ENCODE measurements around the gene ARG2.

Gene ARG2

GRCh38 chr14:67582061-67582460 is 37.7 kb upstream of the ARG2 start:
- H3K4me3 ChIP-seq (ENCODE audit: low read depth, low read length), result no peak overlapping the region
- H3K4me1 ChIP-seq (ENCODE audit: control insufficient read depth in 1 of 2, insufficient read depth in 2 of 2, low read length in 2 of 2), result no peaks in the 10 kb centered on the region
- H3K9me3 ChIP-seq (ENCODE audit: insufficient read depth, low read depth, low read length), result peaks cover 2% of the 10 kb centered on the region
- no peak overlapping the region for H3K23ac ChIP-seq (ENCODE audit: low read length)
- H3K9ac ChIP-seq (ENCODE audit: low read length), result no peak overlapping the region
- no CpG with 5 or more reads among the region's 7 CpGs for WGBS (ENCODE audit: extremely low coverage, insufficient coverage, insufficient read length)
- H2BK5ac ChIP-seq (ENCODE audit: low read depth, low read length, poor library complexity), result no peak overlapping the region
- no peaks in the 10 kb centered on the region for H3K79me1 ChIP-seq (ENCODE audit: low read length)
- no peak overlapping the region for H2BK12ac ChIP-seq (ENCODE audit: low read length)
- no peak for DNase-seq
- no peak overlapping the region for H4K8ac ChIP-seq (ENCODE audit: low read depth, low read length)
- no peak overlapping the region for H3K4me2 ChIP-seq (ENCODE audit: low read length)
- H3K36me3 ChIP-seq (ENCODE audit: control insufficient read depth in 1 of 2, insufficient read depth in 2 of 2, low read length in 2 of 2), result peaks cover 4 to 13% of the 10 kb centered on the region in 2 experiments
- H3K4ac ChIP-seq (ENCODE audit: low read depth, low read length), result no peak overlapping the region
- no peak overlapping the region for H4K12ac ChIP-seq (ENCODE audit: low read depth, low read length)
- H3K18ac ChIP-seq (ENCODE audit: low read length), result no peak overlapping the region
- H3K14ac ChIP-seq (ENCODE audit: low read length), result no peak overlapping the region
- no peaks in the 10 kb centered on the region for H3K27me3 ChIP-seq (ENCODE audit: insufficient read depth, low read length)
- no peak overlapping the region for H2BK120ac ChIP-seq (ENCODE audit: insufficient read depth, low read length, poor library complexity)
- H2AK5ac ChIP-seq (ENCODE audit: low read length), result no peak overlapping the region
- no peaks in the 10 kb centered on the region for H3K79me2 ChIP-seq (ENCODE audit: control insufficient read depth, insufficient read depth, low read length, poor library complexity)
- no peak overlapping the region for H3K27ac ChIP-seq (ENCODE audit: low read depth, low read length)
- no peak overlapping the region for H4K91ac ChIP-seq (ENCODE audit: low read depth, low read length)
- no peak overlapping the region for H2AFZ ChIP-seq (ENCODE audit: insufficient read depth, low read length, poor library complexity)

GRCh38 chr14:67583711-67584644 is 35.7 kb upstream of the ARG2 start:
- Histone ChIP-seq H3K4ac (ENCODE audit: low read depth, low read length) (no peak overlapping the region), H2BK120ac (ENCODE audit: insufficient read depth, low read length, poor library complexity) (no peak overlapping the region), H2BK12ac (ENCODE audit: low read length) (no peak overlapping the region), H3K4me1 (ENCODE audit: control insufficient read depth in 1 of 2, insufficient read depth in 2 of 2, low read length in 2 of 2) (peaks cover 0 to 3% of the 10 kb centered on the region in 2 experiments), H3K9me3 (ENCODE audit: insufficient read depth, low read depth, low read length) (peaks cover 2% of the 10 kb centered on the region), H3K27ac (ENCODE audit: low read depth, low read length) (no peak overlapping the region), H3K9ac (ENCODE audit: low read length) (no peak overlapping the region), H3K4me3 (ENCODE audit: low read depth, low read length) (no peak overlapping the region), H4K12ac (ENCODE audit: low read depth, low read length) (no peak overlapping the region), H3K79me1 (ENCODE audit: low read length) (no peaks in the 10 kb centered on the region), H2BK5ac (ENCODE audit: low read depth, low read length, poor library complexity) (no peak overlapping the region), H3K14ac (ENCODE audit: low read length) (no peak overlapping the region), H4K8ac (ENCODE audit: low read depth, low read length) (no peak overlapping the region), H2AFZ (ENCODE audit: insufficient read depth, low read length, poor library complexity) (no peak overlapping the region), H3K4me2 (ENCODE audit: low read length) (no peak overlapping the region), H2AK5ac (ENCODE audit: low read length) (no peak overlapping the region), H3K23ac (ENCODE audit: low read length) (no peak overlapping the region), H3K79me2 (ENCODE audit: control insufficient read depth, insufficient read depth, low read length, poor library complexity) (peaks cover 1% of the 10 kb centered on the region), H3K27me3 (ENCODE audit: insufficient read depth, low read length) (no peaks in the 10 kb centered on the region), H3K18ac (ENCODE audit: low read length) (no peak overlapping the region), H4K91ac (ENCODE audit: low read depth, low read length) (no peak overlapping the region), H3K36me3 (ENCODE audit: control insufficient read depth in 1 of 2, insufficient read depth in 2 of 2, low read length in 2 of 2) (peaks cover 4 to 12% of the 10 kb centered on the region in 2 experiments)
- DNase-seq, result peak; percentile 35 to 77
- WGBS (ENCODE audit: extremely low coverage, insufficient coverage, insufficient read length), result no CpG with 5 or more reads among the region's 6 CpGs

- no peak overlapping the region for H3K9ac ChIP-seq (ENCODE audit: low read length)
- no peak overlapping the region for H3K23ac ChIP-seq (ENCODE audit: low read length)
- no peaks in the 10 kb centered on the region for H3K79me1 ChIP-seq (ENCODE audit: low read length)
- no peak overlapping the region for H4K12ac ChIP-seq (ENCODE audit: low read depth, low read length)
- H3K4ac ChIP-seq (ENCODE audit: low read depth, low read length), result no peak overlapping the region
- H3K36me3 ChIP-seq (ENCODE audit: control insufficient read depth in 1 of 2, insufficient read depth in 2 of 2, low read length in 2 of 2), result peaks cover under 1 to 10% of the 10 kb centered on the region in 2 experiments
- no peak overlapping the region for H3K27ac ChIP-seq (ENCODE audit: low read depth, low read length)
- no peak overlapping the region for H2BK120ac ChIP-seq (ENCODE audit: insufficient read depth, low read length, poor library complexity)
- H3K14ac ChIP-seq (ENCODE audit: low read length), result no peak overlapping the region
- H2AK5ac ChIP-seq (ENCODE audit: low read length), result no peak overlapping the region
- H4K91ac ChIP-seq (ENCODE audit: low read depth, low read length), result no peak overlapping the region
- H3K18ac ChIP-seq (ENCODE audit: low read length), result no peak overlapping the region
- peaks cover 1% of the 10 kb centered on the region for H3K79me2 ChIP-seq (ENCODE audit: control insufficient read depth, insufficient read depth, low read length, poor library complexity)
- DNase-seq, result peak; percentile 74 to 91
- H3K27me3 ChIP-seq (ENCODE audit: insufficient read depth, low read length), result no peaks in the 10 kb centered on the region
- H2AFZ ChIP-seq (ENCODE audit: insufficient read depth, low read length, poor library complexity), result no peak overlapping the region
- peaks cover 0 to 3% of the 10 kb centered on the region in 2 experiments for H3K4me1 ChIP-seq (ENCODE audit: control insufficient read depth in 1 of 2, insufficient read depth in 2 of 2, low read length in 2 of 2)
- H2BK12ac ChIP-seq (ENCODE audit: low read length), result no peak overlapping the region
- no peak overlapping the region for H2BK5ac ChIP-seq (ENCODE audit: low read depth, low read length, poor library complexity)
- peaks cover 2% of the 10 kb centered on the region for H3K9me3 ChIP-seq (ENCODE audit: insufficient read depth, low read depth, low read length)
- no peak overlapping the region for H3K4me3 ChIP-seq (ENCODE audit: low read depth, low read length)
- H3K4me2 ChIP-seq (ENCODE audit: low read length), result peak overlapping the region; percentile 7
- H4K8ac ChIP-seq (ENCODE audit: low read depth, low read length), result no peak overlapping the region
- no CpG with 5 or more reads among the region's 3 CpGs for WGBS (ENCODE audit: extremely low coverage, insufficient coverage, insufficient read length)
These were observed 34.7 kb upstream of the ARG2 start for GRCh38 chr14:67584978-67585377.

- Histone ChIP-seq H2BK12ac (ENCODE audit: low read length) (no peak overlapping the region), H3K4me3 (ENCODE audit: low read depth, low read length) (no peak overlapping the region), H3K4ac (ENCODE audit: low read depth, low read length) (no peak overlapping the region)
These were observed 33.4 kb upstream of the ARG2 start for GRCh38 chr14:67586369-67586768.

More at GRCh38 chr14:67586369-67586768, 33.4 kb upstream of the ARG2 start:
- Histone ChIP-seq H4K12ac (ENCODE audit: low read depth, low read length) (no peak overlapping the region), H2AK5ac (ENCODE audit: low read length) (no peak overlapping the region), H3K27me3 (ENCODE audit: insufficient read depth, low read length) (no peaks in the 10 kb centered on the region), H4K91ac (ENCODE audit: low read depth, low read length) (no peak overlapping the region), H3K36me3 (ENCODE audit: control insufficient read depth in 1 of 2, insufficient read depth in 2 of 2, low read length in 2 of 2) (peaks cover under 1 to 10% of the 10 kb centered on the region in 2 experiments), H3K18ac (ENCODE audit: low read length) (no peak overlapping the region), H3K4me2 (ENCODE audit: low read length) (no peak overlapping the region), H3K9me3 (ENCODE audit: insufficient read depth, low read depth, low read length) (peaks cover 2% of the 10 kb centered on the region), H3K4me1 (ENCODE audit: control insufficient read depth in 1 of 2, insufficient read depth in 2 of 2, low read length in 2 of 2) (peaks cover 0 to 3% of the 10 kb centered on the region in 2 experiments), H3K79me2 (ENCODE audit: control insufficient read depth, insufficient read depth, low read length, poor library complexity) (peaks cover 1% of the 10 kb centered on the region), H2BK120ac (ENCODE audit: insufficient read depth, low read length, poor library complexity) (no peak overlapping the region), H2BK5ac (ENCODE audit: low read depth, low read length, poor library complexity) (no peak overlapping the region), H3K27ac (ENCODE audit: low read depth, low read length) (no peak overlapping the region), H4K8ac (ENCODE audit: low read depth, low read length) (no peak overlapping the region), H3K14ac (ENCODE audit: low read length) (no peak overlapping the region), H3K9ac (ENCODE audit: low read length) (no peak overlapping the region), H3K79me1 (ENCODE audit: low read length) (no peaks in the 10 kb centered on the region), H3K23ac (ENCODE audit: low read length) (no peak overlapping the region), H2AFZ (ENCODE audit: insufficient read depth, low read length, poor library complexity) (no peak overlapping the region)
- no CpG with 5 or more reads among the region's 4 CpGs for whole genome bisulfite sequencing (ENCODE audit: extremely low coverage, insufficient coverage, insufficient read length)
- no peak for DNase-seq
